K562 (cell line): ENCODE measurements around the gene RANGAP1. TPM values are rescaled to one million over a fixed set of nuclear protein-coding genes. Genes with fewer than 3 reads are reported as not detected.
A peak's percentile ranks its signal among the peaks of the same experiment; 100 is the strongest.

ENCODE experiments used
- ATAC-seq: fragments of 200-7000 bp; cut with Tn5 transposase; 3 replicates; pipeline ENCODE4 v1.9.1; 2020; ENCODE audit warnings: moderate library complexity
- BruUV-seq: library from RNA; stranded (reverse); fragments of 400-500 nt; replicated peaks from 2 replicates; lab custom pipeline; 2021; lab: Mats Ljungman, UMichigan
- CTCF ChIA-PET: fragments of 300-600 bp; formaldehyde crosslinking; extraction: SDS; loops from one replicate; lab custom pipeline; 2021; ENCODE audit warnings: low intra/inter-chr PET ratio; lab: Yijun Ruan, JAX
- POLR2A ChIA-PET: fragments of 300-600, 350-650 bp; sonication (Branson Sonifier 250); formaldehyde crosslinking; extraction: SDS; loops from one replicate; lab custom pipeline; 2021; ENCODE audit warnings: antibody characterized with exemption, inconsistent platforms; lab: Yijun Ruan, JAX
- DNase-seq, 4 experiments: peaks; one replicate each; pipeline versions ENCODE4 v3.0.0 to v3.0.0-alpha.2; 2011 to 2018; ENCODE audit warnings: low spot score in 3 of 4, mixed read lengths in 3 of 4; ENCODE audit errors: extremely low read depth in 1 of 4
- FAIRE-seq: peaks from 2 replicates; lab custom pipeline; 2011; peaks lifted over from hg19 to GRCh38; lab: Jason Lieb, UNC
- H2AFZ ChIP-seq: 2 replicates; pipeline ENCODE4 v1.6.0; 2011; ENCODE audit warnings: low read depth, low read length, control low read depth, inconsistent platforms
- H3K27ac ChIP-seq: fragments of 200-600 bp; 3 replicates; pipeline ENCODE4 v1.8.0; 2011; ENCODE audit warnings: low read depth, mild to moderate bottlenecking, control low read depth, inconsistent platforms, low read length, moderate library complexity, mixed read lengths; ENCODE audit errors: extremely low read depth
- H3K27me3 ChIP-seq, 2 experiments: fragments of 300-600 bp in 1 of 2; 2 replicates in 1 of 2; 3 replicates in 1 of 2; pipeline versions ENCODE4 v1.6.0 to v1.8.0; 2011; ENCODE audit warnings: inconsistent platforms in 2 of 2, low read length in 2 of 2, mild to moderate bottlenecking in 1 of 2, mixed read lengths in 1 of 2, moderate library complexity in 1 of 2; ENCODE audit not compliant: control insufficient read depth in 2 of 2, insufficient read depth in 2 of 2
- H3K36me3 ChIP-seq: fragments of 300-600 bp; 3 replicates; pipeline ENCODE4 v1.8.0; 2011; ENCODE audit warnings: mild to moderate bottlenecking, low read length, inconsistent platforms; ENCODE audit not compliant: control insufficient read depth, insufficient read depth
- H3K4me1 ChIP-seq, 2 experiments: fragments of 200-600 bp in 1 of 2; replicated peaks in 1 of 2; 2 replicates in 1 of 2; 3 replicates in 1 of 2; pipeline versions ENCODE4 v1.5.1 to v1.8.0; 2011; ENCODE audit warnings: inconsistent platforms in 2 of 2, low read length in 2 of 2, mild to moderate bottlenecking in 1 of 2, mixed read lengths in 1 of 2, moderate library complexity in 1 of 2; ENCODE audit not compliant: control insufficient read depth in 2 of 2, insufficient read depth in 2 of 2
- H3K4me2 ChIP-seq: 2 replicates; pipeline ENCODE4 v1.6.1; 2011; ENCODE audit warnings: low read length, control low read depth, inconsistent platforms, mixed read lengths; ENCODE audit not compliant: insufficient read depth
- H3K4me3 ChIP-seq: fragments of 200-600 bp; sonication (generic), shearing (Covaris generic); 2 replicates; pipeline ENCODE4 v1.5.1; 2016; ENCODE audit warnings: control low read depth, inconsistent platforms
- H3K79me2 ChIP-seq: fragments of 200-600 bp; 3 replicates; pipeline ENCODE4 v1.8.0; 2011; ENCODE audit warnings: low read length, inconsistent platforms; ENCODE audit not compliant: control insufficient read depth, insufficient read depth
- H3K9ac ChIP-seq, 2 experiments: 2 replicates each; pipeline versions ENCODE4 v1.6.0 to v1.6.1; 2011; ENCODE audit warnings: low read depth in 2 of 2, low read length in 2 of 2, control low read depth in 1 of 2, inconsistent platforms in 1 of 2, mild to moderate bottlenecking in 1 of 2, mixed read lengths in 1 of 2; ENCODE audit not compliant: insufficient read depth in 1 of 2
- H3K9me1 ChIP-seq: one replicate; pipeline ENCODE4 v1.6.0; 2011; ENCODE audit warnings: inconsistent platforms, mild to moderate bottlenecking, low read length, moderate library complexity; ENCODE audit not compliant: control insufficient read depth, insufficient read depth
- H3K9me3 ChIP-seq: replicated peaks from 2 replicates; pipeline ENCODE4 v1.5.1; 2011; ENCODE audit warnings: low read depth, low read length, inconsistent platforms; ENCODE audit not compliant: control insufficient read depth, insufficient read depth
- H4K20me1 ChIP-seq: replicated peaks from 2 replicates; pipeline ENCODE4 v1.6.1; 2011; ENCODE audit warnings: low read length, inconsistent platforms, mixed read lengths; ENCODE audit not compliant: control insufficient read depth, insufficient read depth
- BACH1 ChIP-seq: fragments of 200-800 bp; sonication (Bioruptor generic); IDR thresholded peaks from 2 replicates; pipeline ENCODE4 v1.6.1; 2016; ENCODE audit warnings: missing genetic modification characterization, missing compliant biosample characterization
- BCOR ChIP-seq: fragments of 450-650 bp; IDR thresholded peaks from 2 replicates; pipeline ENCODE4 v1.6.1; 2016
- BDP1 ChIP-seq: IDR thresholded peaks from 3 replicates; pipeline ENCODE4 v1.6.1; 2011; ENCODE audit not compliant: insufficient read length, insufficient read depth
- CBX8 ChIP-seq: fragments of 200-600 bp; sonication (generic); IDR thresholded peaks from 2 replicates; pipeline ENCODE4 v1.6.1; 2012; ENCODE audit warnings: borderline replicate concordance, mixed run types, low read depth, mild to moderate bottlenecking, moderate library complexity, mixed read lengths, low read length, control low read depth, inconsistent platforms; ENCODE audit not compliant: poor library complexity, severe bottlenecking; ENCODE audit errors: extremely low read depth
- CEBPB ChIP-seq: fragments of 450-650 bp; IDR thresholded peaks from 2 replicates; pipeline ENCODE4 v1.6.1; 2016; ENCODE audit warnings: missing genetic modification characterization, missing compliant biosample characterization
- DDX20 ChIP-seq: fragments of 450-650 bp; IDR thresholded peaks from 2 replicates; pipeline ENCODE4 v1.6.1; 2016; ENCODE audit warnings: missing genetic modification characterization, low read depth, mild to moderate bottlenecking, missing compliant biosample characterization, moderate library complexity
- ESRRB ChIP-seq: fragments of 250-450 bp; sonication (Bioruptor Pico); IDR thresholded peaks from 2 replicates; pipeline ENCODE4 v1.5.0; 2020; ENCODE audit warnings: mild to moderate bottlenecking, moderate library complexity, borderline replicate concordance
- HMG20B ChIP-seq: fragments of 250-450 bp; sonication (Bioruptor Pico); IDR thresholded peaks from 2 replicates; pipeline ENCODE4 v1.5.0; 2021; ENCODE audit warnings: mild to moderate bottlenecking
- HOXB6 ChIP-seq: fragments of 250-450 bp; sonication (Bioruptor Pico); IDR thresholded peaks from 2 replicates; pipeline ENCODE4 v1.5.1; 2022; ENCODE audit warnings: mild to moderate bottlenecking, borderline replicate concordance
- L3MBTL2 ChIP-seq: fragments of 450-650 bp; IDR thresholded peaks from 2 replicates; pipeline ENCODE4 v1.6.1; 2016; ENCODE audit warnings: mild to moderate bottlenecking, moderate library complexity
- RBM25 ChIP-seq: fragments of 200-400 bp; formaldehyde crosslinking; IDR thresholded peaks from 2 replicates; pipeline ENCODE4 v1.6.1; 2018; ENCODE audit warnings: low read length, low read depth, moderate library complexity; ENCODE audit not compliant: severe bottlenecking
- SMARCA5 ChIP-seq: fragments of 450-650 bp; IDR thresholded peaks from 2 replicates; pipeline ENCODE4 v1.6.1; 2016
- SREBF2 ChIP-seq: sonication (generic); formaldehyde crosslinking; IDR thresholded peaks from 2 replicates; pipeline ENCODE4 v1.4.0; 2020; ENCODE audit warnings: mild to moderate bottlenecking, missing genetic modification reagents
- SRSF9 ChIP-seq: fragments of 200-400 bp; formaldehyde crosslinking; IDR thresholded peaks from 2 replicates; pipeline ENCODE4 v1.6.1; 2017; ENCODE audit warnings: low read depth, low read length, borderline replicate concordance
- ZNF121 ChIP-seq: sonication (generic); formaldehyde crosslinking; conservative IDR thresholded peaks from 2 replicates; pipeline ENCODE4 v1.8.0; 2022; ENCODE audit warnings: missing genetic modification reagents
- ZNF23 ChIP-seq: fragments of 250-450 bp; sonication (Bioruptor Pico); IDR thresholded peaks from 2 replicates; pipeline ENCODE4 v1.4.0; 2020; ENCODE audit warnings: mild to moderate bottlenecking
- WGBS: fragments of 100-300 bp; shearing (Covaris generic); methylation state at CpG from one replicate; pipeline ENCODE4 v1.1.6; 2016; ENCODE audit warnings: low coverage, mixed read lengths; ENCODE audit not compliant: insufficient coverage; ENCODE audit errors: missing lambda C conversion rate; 5-methylcytosine and 5-hydroxymethylcytosine counted together
- in situ Hi-C: fragments of 300-500 bp; cut with MboI; formaldehyde crosslinking; loops from 4 replicates; pipeline ENCODE4 v1.15.0; 2018; ENCODE audit warnings: inconsistent platforms, mixed read lengths
- intact Hi-C: fragments of 100-400 bp; cut with micrococcal nuclease; formaldehyde crosslinking; loops from 2 replicates; pipeline ENCODE4 v1.14.2; 2022
- polyA plus RNA-seq, 8 experiments: library from polyadenylated mRNA; depleted of rRNA in 4 of 8; stranded (reverse) in 5 of 8; unstranded in 3 of 8; fragments of >200 nt; fragmentation: Nextera tagmentation in 2 of 8; fragmentation: Illumina TruSeq in 1 of 8; extraction: Ambion mirVana in 2 of 8; extraction: Trizol in 1 of 8; gene quantifications; 2 replicates each; pipeline versions ENCODE4 v1.2.1 to v1.2.3, GENCODE V29; 2011 to 2014; ENCODE audit warnings: inconsistent platforms in 1 of 8, missing spikeins in 1 of 8
- total RNA-seq, 7 experiments: library from RNA; depleted of rRNA in 6 of 7; stranded (reverse); fragments of >200 nt in 6 of 7; fragmentation: Illumina TruSeq in 2 of 7; extraction: Trizol in 2 of 7; gene quantifications; 2 replicates each; pipeline versions ENCODE4 v1.2.1 to v1.2.3, GENCODE V29; 2011 to 2021; ENCODE audit warnings: low replicate concordance in 1 of 7
- TF ChIP-seq, protein P1 (sequence below): fragments of 250-450 bp; sonication (Bioruptor Pico); IDR thresholded peaks from 2 replicates; pipeline ENCODE4 v1.5.0; 2021
- TF ChIP-seq, protein P2 (sequence below): IDR thresholded peaks from 2 replicates; pipeline ENCODE4 v1.6.1; 2011; ENCODE audit not compliant: insufficient read length; ENCODE audit errors: extremely low read depth

RANGAP1 gene
- total and polyA plus RNA-seq, 9 of the 15 experiments (the other 6 are each of a cell fraction or from before 2014, with no cell fraction given): 2.1 to 104 (median 50.6) TPM

DNA sequence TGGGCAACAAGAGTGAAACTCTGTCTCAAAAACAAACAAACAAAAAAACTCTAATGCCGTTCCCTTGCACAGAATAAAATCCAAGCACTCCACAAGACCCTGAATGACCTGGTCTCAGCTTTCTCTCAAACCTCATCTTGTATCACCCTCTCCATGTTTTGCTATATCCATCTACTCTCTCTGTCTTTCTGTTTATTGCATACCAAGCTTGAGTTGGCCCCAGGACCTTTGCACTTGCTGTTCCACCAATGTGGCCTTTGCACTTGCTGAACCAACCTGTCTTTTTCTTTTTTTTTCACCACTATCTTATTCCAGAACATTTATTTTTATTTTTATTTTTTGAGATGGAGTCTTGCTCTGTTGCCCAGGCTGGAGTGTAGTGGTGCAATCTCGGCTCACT is 82.9 kb downstream of the RANGAP1 start:
- BruUV-seq: no TSS peak
- no peaks in the 10 kb centered on the region for H3K9me3 ChIP-seq
- DNase-seq (no peak), ATAC-seq (no peak), FAIRE-seq (no peak)
- no peak overlapping the region for H3K4me3 ChIP-seq
- H3K9ac ChIP-seq: no peak overlapping the region
- H3K27ac ChIP-seq: no peak overlapping the region
- intact Hi-C loops: no loop called here
- no peak overlapping the region for H2AFZ ChIP-seq
- CTCF ChIA-PET: no interaction called here
- in situ Hi-C loops: no loop called here
- no peaks in the 10 kb centered on the region for H3K27me3 ChIP-seq
- H3K4me2 ChIP-seq: no peak overlapping the region
- H3K79me2 ChIP-seq: peaks cover 19% of the 10 kb centered on the region
- WGBS: 50% methylated on average over 2 of the region's 2 CpGs
- H3K4me1 ChIP-seq: peaks cover 2 to 12% of the 10 kb centered on the region in 2 experiments; a peak in 3 of 5 replicates
- no peaks in the 10 kb centered on the region for H3K9me1 ChIP-seq
- H3K36me3 ChIP-seq: peaks cover 5% of the 10 kb centered on the region; the same call in 2 of the 3 replicates
- H4K20me1 ChIP-seq: no peaks in the 10 kb centered on the region
- POLR2A ChIA-PET: no interaction called here
- TF ChIP-seq CEBPB (tag) (no peak), SMARCA5 (0 out of 2 replicates have a peak, but pooled peaks have one; percentile 21), SRSF9 (no peak), ZNF23 (no peak), BCOR (peak; percentile 56), RBM25 (peak; percentile 87), BDP1 (no peak), L3MBTL2 (no peak), ZNF121 (CRISPR knock-in tag) (peak; percentile 48; the same call in 1 of the 2 replicates), HOXB6 (CRISPR knock-in tag) (no peak), CBX8 (no peak), HMG20B (CRISPR knock-in tag) (no peak), ESRRB (CRISPR knock-in tag) (no peak), SREBF2 (CRISPR knock-in tag) (no peak), BACH1 (tag) (no peak), DDX20 (tag) (no peak)
- TF ChIP-seq, protein P1, sequence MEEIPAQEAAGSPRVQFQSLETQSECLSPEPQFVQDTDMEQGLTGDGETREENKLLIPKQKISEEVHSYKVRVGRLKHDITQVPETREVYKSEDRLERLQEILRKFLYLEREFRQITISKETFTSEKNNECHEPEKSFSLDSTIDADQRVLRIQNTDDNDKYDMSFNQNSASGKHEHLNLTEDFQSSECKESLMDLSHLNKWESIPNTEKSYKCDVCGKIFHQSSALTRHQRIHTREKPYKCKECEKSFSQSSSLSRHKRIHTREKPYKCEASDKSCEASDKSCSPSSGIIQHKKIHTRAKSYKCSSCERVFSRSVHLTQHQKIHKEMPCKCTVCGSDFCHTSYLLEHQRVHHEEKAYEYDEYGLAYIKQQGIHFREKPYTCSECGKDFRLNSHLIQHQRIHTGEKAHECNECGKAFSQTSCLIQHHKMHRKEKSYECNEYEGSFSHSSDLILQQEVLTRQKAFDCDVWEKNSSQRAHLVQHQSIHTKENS (CRISPR knock-in tag): no peak
- TF ChIP-seq, protein P2, sequence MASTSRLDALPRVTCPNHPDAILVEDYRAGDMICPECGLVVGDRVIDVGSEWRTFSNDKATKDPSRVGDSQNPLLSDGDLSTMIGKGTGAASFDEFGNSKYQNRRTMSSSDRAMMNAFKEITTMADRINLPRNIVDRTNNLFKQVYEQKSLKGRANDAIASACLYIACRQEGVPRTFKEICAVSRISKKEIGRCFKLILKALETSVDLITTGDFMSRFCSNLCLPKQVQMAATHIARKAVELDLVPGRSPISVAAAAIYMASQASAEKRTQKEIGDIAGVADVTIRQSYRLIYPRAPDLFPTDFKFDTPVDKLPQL: no peak
